Measurements from ENCODE around the gene LRRC8C.

Gene LRRC8C

GRCh38 chr1:89633800-89634625 lies 1.1 kb downstream of the LRRC8C start:
- DNase-seq (ENCODE audit: low spot score) = no peak

- no peak for DNase-seq (ENCODE audit: low spot score)
Observed at GRCh38 chr1:89635825-89636815, 3.2 kb downstream of the LRRC8C start.

GRCh38 chr1:89637496-89637895 lies 4.6 kb downstream of the LRRC8C start:
- DNase-seq (ENCODE audit: low spot score) = no peak

- DNase-seq (ENCODE audit: low spot score) = no peak
Observed at GRCh38 chr1:89640440-89640839, 7.5 kb downstream of the LRRC8C start.

DNA sequence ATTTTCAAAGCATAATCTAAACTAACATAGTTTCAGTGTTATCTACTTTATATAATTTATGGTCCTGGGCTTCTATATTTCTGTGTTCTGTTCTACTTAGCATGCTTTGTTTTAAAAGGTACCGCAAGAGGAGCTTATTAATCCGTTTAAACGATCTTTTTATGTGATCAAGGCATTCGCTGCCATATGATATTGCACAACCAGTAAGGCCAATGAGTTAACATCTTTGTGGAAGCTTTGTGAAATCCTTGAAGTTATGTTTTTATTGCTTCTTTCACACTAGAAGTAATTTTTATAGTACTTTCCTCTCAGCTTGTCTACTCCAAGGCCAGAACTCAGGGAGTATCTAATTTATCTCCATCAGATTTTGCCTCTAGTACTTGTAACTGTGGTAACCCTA lies 8.9 kb downstream of the LRRC8C start:
- DNase-seq (ENCODE audit: low spot score) = no peak

GRCh38 chr1:89643577-89643976 lies 10.7 kb downstream of the LRRC8C start:
- DNase-seq (ENCODE audit: low spot score) = no peak

DNA sequence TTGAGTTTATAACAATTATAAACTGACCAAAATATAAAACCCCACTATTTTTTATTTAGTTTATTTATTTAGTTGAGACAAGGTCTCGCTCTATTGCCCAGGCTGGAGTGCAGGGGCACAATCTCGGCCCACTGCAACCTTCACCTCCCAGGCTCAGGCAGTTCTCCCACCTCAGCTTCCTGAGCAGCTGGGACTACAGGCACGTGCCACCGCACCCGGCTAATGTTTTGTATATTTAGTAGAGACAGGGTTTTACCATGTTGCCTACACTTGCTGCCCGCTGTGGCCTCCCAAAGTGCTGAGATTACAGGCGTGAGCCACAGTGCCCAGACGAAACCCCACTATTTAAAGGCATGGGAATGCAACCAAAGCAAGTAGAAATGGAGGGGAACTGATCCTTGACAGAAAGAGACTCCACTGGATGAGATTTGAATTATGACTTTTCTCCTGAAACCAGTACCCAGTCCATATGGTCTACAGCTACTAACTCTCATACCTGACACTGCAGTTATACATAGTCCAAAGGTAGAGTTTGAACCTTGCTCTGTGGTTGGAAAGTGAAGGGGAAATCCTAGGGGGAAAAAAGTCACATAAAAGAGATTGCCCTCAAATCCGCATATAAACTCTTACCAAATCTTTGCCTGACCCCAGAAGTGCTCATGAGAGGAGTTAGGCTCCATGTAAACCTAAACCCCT lies 11.3 kb downstream of the LRRC8C start:
- no peak for DNase-seq (ENCODE audit: low spot score)

DNA sequence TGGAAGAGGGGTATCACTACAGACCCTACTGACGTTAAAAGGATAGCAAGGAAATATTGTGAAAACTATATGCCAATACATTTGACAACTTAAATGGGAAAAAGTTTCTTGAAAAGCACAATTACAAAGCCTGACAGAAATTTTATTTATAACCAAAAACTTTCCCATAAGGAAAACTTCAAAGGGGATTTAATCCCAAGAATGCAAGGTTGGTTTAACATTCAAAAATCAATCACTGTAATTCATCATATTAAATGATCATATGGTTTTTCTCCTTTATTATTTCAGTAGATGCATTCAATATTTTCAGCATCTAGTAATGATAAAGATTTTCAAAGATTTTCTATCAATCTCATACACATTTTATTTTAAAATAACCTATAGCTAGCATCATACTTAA lies 13.3 kb downstream of the LRRC8C start:
- DNase-seq (ENCODE audit: low spot score) = no peak

DNA sequence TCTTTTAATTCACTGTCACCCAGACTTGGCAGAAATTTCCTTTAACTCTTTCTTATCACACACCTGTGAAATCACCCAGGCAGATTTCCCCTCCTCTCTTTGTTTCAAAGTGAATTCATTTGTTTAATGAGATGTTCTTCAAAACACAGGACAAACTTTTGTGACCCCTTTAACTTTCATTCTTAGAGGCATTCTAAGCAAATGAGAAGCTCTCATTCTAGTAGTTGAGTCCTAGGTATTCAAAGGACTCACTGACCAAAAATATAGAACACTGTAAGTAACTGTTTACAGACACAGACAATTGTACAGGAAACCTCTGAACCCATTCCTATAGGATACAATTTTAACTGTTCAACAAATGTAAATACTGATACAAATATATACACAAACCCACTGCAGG lies 16.9 kb downstream of the LRRC8C start:
- no peak for DNase-seq (ENCODE audit: low spot score)

GRCh38 chr1:89652373-89652772 lies 19.5 kb downstream of the LRRC8C start:
- no peak for DNase-seq (ENCODE audit: low spot score)

GRCh38 chr1:89657886-89658285 lies 25.0 kb downstream of the LRRC8C start:
- no peak for DNase-seq (ENCODE audit: low spot score)

DNA sequence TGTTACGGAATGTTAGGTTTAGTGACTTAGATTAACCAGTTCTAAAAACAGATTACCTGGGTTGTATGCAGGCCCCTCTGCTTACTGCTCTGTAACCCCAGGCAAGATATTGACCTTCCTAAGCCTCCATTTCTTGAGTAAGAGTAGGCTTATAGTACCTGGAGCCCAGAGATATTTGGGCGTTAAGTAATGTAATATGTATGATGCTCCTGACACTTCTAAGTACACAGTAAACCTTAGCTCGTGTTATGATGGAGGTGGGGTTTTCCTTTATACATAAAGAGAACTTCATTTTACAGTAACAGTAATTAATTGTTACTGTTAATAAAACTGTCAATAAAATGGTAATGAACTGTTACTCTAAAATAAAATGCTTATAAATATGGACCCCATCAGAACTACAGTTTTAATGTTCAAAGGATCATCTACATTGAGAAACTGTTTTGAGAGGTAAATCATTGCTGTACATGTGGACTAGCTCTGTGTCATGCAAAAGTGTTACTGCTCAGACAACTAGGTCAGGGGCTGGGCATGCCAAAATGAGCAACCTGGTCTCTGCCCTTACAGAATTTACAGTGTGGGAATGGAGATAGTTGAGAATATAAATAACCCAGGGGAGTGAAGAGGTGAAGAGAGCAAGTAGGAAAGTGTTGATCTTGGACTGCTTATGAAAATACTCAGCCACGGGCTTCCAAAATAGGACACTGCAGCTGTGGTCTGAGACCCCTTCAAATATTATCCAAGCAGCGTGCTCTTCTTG lies 26.6 kb downstream of the LRRC8C start:
- DNase-seq (ENCODE audit: low spot score) = no peak

DNA sequence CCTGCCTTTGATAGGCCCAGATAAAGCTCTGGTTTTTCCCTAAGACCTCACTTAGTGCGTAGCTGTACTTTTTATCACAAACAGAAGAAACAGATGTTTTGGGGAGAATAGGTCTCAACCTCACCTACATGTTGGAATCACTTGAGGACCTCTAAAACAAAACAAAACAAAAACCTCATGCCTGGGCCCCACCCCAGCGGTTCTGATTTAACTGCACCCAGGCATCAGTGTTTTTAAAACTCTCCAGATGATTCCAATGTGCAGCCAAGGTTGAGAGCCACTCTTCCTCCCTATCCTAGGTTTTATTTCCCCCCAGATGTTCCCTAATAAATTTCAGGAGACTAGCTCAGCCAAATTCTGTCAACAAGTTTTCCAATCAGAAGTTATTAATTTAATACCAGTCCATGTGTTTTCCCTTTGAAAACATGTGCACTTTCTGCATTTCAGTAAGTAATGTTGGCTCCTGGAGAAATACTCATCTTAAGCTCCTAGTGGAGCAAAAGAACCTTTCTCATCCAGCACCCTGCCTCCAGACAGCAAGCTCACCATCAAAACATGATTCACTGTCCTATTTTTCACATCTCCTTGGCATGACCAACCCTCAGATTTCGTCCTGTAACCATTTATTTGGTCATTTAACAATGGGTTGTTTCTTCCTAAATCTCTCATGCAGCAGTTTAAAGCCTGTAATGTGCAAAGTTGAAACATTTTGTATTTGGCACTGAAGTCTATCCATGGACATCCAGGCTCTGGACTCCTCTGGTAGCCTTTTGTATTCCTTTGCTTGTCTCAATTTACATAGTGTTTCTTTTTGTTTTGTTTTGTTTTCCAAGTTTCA lies 27.5 kb downstream of the LRRC8C start:
- DNase-seq (ENCODE audit: low spot score) = no peak

DNA sequence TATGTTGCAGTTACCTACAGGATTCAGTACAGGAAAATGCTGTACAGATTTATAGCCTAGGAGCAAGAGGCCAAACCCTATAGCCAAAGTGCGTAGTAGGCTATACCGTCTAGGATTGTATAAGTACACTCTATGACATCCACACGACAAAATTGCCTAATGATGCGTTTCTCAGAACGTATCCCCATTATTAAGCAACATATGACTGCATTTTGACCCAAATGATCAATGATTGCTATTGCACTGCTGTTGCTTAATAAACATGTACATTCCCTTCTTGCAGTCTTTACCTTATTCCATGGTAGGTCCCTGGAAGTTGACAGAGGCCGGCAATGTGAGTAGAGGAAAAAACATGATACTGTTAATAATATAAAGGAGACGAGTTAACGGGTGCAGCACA lies 33.0 kb downstream of the LRRC8C start:
- DNase-seq (ENCODE audit: low spot score) = no peak

- DNase-seq (ENCODE audit: low spot score) = no peak
Observed at GRCh38 chr1:89666640-89667039, 33.7 kb downstream of the LRRC8C start.

GRCh38 chr1:89667691-89668090 lies 34.8 kb downstream of the LRRC8C start:
- no peak for DNase-seq (ENCODE audit: low spot score)

DNA sequence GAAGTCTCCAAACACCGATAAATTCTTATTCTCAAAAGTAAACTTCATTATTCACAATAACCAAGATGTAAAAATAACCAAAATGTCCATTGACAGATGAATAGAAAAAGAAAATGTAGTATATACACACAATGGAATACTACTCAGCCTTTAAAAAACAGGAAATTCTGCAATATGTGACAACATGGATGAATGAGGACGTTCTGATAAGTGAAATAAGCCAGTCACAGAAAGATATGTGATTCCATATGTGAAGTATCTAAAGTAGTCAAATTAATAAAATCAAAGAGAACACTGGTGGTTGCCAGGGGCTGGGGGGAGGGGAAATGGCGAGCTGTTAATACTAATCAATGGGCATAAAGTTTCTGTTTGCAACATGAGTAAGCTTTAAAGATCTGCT lies 36.0 kb downstream of the LRRC8C start:
- DNase-seq (ENCODE audit: low spot score) = no peak

GRCh38 chr1:89669441-89669840 lies 36.5 kb downstream of the LRRC8C start:
- DNase-seq (ENCODE audit: low spot score) = no peak

DNA sequence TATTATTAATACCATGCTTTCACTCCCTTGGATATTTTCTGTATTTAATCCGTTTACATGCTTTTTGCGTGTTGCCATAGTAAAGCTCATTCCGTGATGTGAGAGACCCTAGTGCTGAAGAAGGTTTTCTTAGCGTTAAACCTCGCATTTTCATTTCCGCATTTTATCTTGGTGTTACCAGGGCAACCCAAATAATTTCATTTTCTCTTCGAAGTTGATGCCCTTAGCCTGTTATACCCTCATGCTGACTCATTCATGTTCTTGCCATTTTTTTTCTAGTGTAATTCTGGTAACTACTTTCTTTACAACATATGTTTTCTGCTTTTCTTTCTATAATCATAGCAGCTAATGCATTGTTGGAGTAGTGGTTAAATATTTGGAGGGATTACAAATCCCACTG lies 37.2 kb downstream of the LRRC8C start:
- DNase-seq (ENCODE audit: low spot score) = no peak

DNA sequence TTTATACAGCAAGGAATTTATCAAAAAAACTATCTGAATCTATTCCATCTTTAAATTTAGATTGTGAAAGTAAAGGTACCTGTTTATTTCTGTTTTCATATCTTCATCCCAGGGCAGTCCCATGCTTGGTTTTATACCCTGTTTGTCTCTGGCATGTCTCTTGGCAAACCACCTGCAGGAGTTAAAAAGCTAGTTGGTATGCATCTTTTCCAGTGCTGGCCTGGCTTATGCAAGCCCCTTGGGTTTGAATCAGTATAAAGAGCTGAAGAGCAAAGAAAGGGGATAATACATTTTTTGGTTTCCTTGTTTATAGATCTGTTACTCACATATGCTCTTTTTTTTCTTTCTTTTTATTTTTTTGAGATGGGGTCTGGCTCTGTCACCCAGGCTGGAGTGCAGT lies 37.8 kb downstream of the LRRC8C start:
- no peak for DNase-seq (ENCODE audit: low spot score)
